ENCODE results near the gene ERICH2. TPM values are rescaled to one million over a fixed set of nuclear protein-coding genes. Genes with fewer than 3 reads are reported as not detected.
"Not testable (repeated sequence)": the region's sequence is repeated elsewhere in the genome, so short reads cannot be mapped to it uniquely, and the experiment has no call there.

Gene ERICH2
- total RNA-seq, 1 donor: not detected

DNA sequence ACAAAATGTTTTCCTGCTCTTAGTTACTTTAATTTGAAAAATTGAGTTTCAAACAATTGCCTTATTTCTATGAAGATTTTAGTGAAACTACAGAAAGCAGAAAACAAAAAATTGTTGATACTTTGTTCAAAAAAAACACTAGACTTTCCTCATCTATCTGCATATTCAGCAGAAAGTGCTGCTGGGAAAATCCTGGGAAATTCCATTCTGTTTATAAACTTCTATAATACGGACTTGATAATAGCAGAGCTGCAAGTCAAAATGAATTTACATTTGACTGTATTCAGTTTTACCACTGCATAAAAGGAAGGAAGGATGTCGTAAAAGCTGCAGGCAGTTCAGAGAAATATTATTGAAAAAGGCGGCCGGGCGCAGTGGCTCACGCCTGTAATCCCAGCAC lies 24.9 kb upstream of the ERICH2 start:
- Histone ChIP-seq H3K4me3 (ENCODE audit: insufficient read depth, low read length) (no peak overlapping the region), H3K4me1 (ENCODE audit: insufficient read depth, low read length) (no peaks in the 10 kb centered on the region), H3K9me3 (ENCODE audit: low read depth, low read length) (no peaks in the 10 kb centered on the region), H3K79me2 (ENCODE audit: insufficient read depth, low read length) (no peaks in the 10 kb centered on the region), H3K4me2 (ENCODE audit: insufficient read depth, low read length) (no peak overlapping the region), H2AFZ (ENCODE audit: low read length) (no peak overlapping the region), H4K20me1 (ENCODE audit: insufficient read depth, low read length) (no peaks in the 10 kb centered on the region), H3K27ac (ENCODE audit: low read depth, low read length) (no peak overlapping the region), H3K27me3 (ENCODE audit: insufficient read depth, low read length) (peaks cover 3% of the 10 kb centered on the region), H3K36me3 (ENCODE audit: insufficient read depth, low read length) (no peaks in the 10 kb centered on the region)
- DNase-seq (ENCODE audit: insufficient read length, low spot score, missing footprints): no peak
- TF ChIP-seq, protein P1, sequence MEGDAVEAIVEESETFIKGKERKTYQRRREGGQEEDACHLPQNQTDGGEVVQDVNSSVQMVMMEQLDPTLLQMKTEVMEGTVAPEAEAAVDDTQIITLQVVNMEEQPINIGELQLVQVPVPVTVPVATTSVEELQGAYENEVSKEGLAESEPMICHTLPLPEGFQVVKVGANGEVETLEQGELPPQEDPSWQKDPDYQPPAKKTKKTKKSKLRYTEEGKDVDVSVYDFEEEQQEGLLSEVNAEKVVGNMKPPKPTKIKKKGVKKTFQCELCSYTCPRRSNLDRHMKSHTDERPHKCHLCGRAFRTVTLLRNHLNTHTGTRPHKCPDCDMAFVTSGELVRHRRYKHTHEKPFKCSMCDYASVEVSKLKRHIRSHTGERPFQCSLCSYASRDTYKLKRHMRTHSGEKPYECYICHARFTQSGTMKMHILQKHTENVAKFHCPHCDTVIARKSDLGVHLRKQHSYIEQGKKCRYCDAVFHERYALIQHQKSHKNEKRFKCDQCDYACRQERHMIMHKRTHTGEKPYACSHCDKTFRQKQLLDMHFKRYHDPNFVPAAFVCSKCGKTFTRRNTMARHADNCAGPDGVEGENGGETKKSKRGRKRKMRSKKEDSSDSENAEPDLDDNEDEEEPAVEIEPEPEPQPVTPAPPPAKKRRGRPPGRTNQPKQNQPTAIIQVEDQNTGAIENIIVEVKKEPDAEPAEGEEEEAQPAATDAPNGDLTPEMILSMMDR (IDR thresholded peaks at IDR 0.05; ENCODE audit: extremely low read depth, low read depth, low read length): no peak

DNA sequence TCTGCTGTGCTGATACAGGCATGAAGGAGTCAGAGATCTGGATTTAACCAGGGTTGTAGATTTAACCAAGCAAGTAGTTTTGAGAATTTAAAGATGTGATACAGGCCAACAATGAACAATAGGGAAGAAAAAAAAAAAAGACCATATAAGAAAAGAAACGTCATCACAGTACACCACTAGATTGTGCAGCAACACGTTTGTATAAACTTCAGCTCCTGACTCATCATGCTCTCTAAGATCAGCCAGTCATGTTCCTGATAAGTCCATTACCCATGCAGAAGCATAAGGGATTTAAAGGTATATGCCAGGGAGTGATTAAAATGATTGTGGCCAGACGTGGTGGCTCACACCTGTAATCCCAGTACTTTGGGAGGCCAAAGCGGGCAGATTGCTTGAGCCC lies 22.3 kb upstream of the ERICH2 start:
- no peak for DNase-seq (ENCODE audit: insufficient read length, low spot score, missing footprints)
- TF ChIP-seq, protein P1 (IDR thresholded peaks at IDR 0.05; ENCODE audit: extremely low read depth, low read depth, low read length): no peak
- no peaks in the 10 kb centered on the region for H3K4me1 ChIP-seq (ENCODE audit: insufficient read depth, low read length)
- H3K79me2 ChIP-seq (ENCODE audit: insufficient read depth, low read length): no peaks in the 10 kb centered on the region
- no peaks in the 10 kb centered on the region for H3K36me3 ChIP-seq (ENCODE audit: insufficient read depth, low read length)
- peaks cover 3% of the 10 kb centered on the region for H3K27me3 ChIP-seq (ENCODE audit: insufficient read depth, low read length)
- no peaks in the 10 kb centered on the region for H3K9me3 ChIP-seq (ENCODE audit: low read depth, low read length)
- no peak overlapping the region for H3K4me3 ChIP-seq (ENCODE audit: insufficient read depth, low read length)
- H2AFZ ChIP-seq (ENCODE audit: low read length): no peak overlapping the region
- H4K20me1 ChIP-seq (ENCODE audit: insufficient read depth, low read length): no peaks in the 10 kb centered on the region
- H3K27ac ChIP-seq (ENCODE audit: low read depth, low read length): no peak overlapping the region
- peak overlapping the region; percentile 22 for H3K4me2 ChIP-seq (ENCODE audit: insufficient read depth, low read length)

DNA sequence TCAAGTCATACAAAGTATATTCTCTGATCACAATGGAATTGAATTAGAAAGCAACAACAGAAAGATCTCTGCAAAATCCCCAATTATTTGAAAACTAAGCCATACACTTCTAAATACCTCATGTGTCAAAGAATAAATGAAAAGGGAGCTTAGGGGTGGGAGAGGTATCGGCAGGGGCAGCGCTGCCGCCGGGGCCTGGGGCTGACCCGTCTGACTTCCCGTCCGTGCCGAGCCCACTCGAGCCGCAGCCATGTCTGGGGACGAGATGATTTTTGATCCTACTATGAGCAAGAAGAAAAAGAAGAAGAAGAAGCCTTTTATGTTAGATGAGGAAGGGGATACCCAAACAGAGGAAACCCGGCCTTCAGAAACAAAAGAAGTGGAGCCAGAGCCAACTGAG lies 18.6 kb upstream of the ERICH2 start:
- not testable (repeated sequence) for DNase-seq (ENCODE audit: insufficient read length, low spot score, missing footprints); H3K4me1 ChIP-seq (ENCODE audit: insufficient read depth, low read length); H2AFZ ChIP-seq (ENCODE audit: low read length); H3K9me3 ChIP-seq (ENCODE audit: low read depth, low read length); H3K79me2 ChIP-seq (ENCODE audit: insufficient read depth, low read length); H3K27me3 ChIP-seq (ENCODE audit: insufficient read depth, low read length); H3K4me2 ChIP-seq (ENCODE audit: insufficient read depth, low read length); H3K36me3 ChIP-seq (ENCODE audit: insufficient read depth, low read length); H4K20me1 ChIP-seq (ENCODE audit: insufficient read depth, low read length); H3K27ac ChIP-seq (ENCODE audit: low read depth, low read length); H3K4me3 ChIP-seq (ENCODE audit: insufficient read depth, low read length)

DNA sequence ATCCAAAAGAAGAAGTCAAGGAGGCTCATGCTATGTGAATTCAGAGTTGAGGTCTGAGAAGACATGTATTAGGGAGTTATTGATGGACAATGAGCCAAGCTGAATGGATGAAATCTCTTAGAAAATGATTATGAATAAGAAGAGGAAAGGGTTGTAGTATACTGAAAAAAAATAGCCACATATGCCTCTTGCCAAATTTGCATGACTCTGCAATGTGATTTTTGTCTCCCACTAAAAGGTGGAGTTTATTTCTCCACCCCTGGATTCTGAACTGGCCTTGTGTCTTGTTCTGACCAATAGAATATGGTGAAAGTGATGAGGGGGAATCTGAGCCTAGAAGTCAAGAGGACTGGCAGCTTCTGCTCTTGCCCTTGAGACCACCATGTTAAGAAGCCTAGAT lies 8.6 kb upstream of the ERICH2 start:
- TF ChIP-seq, protein P1 (IDR thresholded peaks at IDR 0.05; ENCODE audit: extremely low read depth, low read depth, low read length): no peak
- Histone ChIP-seq H3K79me2 (ENCODE audit: insufficient read depth, low read length) (no peaks in the 10 kb centered on the region), H3K27me3 (ENCODE audit: insufficient read depth, low read length) (no peaks in the 10 kb centered on the region), H2AFZ (ENCODE audit: low read length) (no peak overlapping the region), H3K27ac (ENCODE audit: low read depth, low read length) (no peak overlapping the region), H4K20me1 (ENCODE audit: insufficient read depth, low read length) (no peaks in the 10 kb centered on the region), H3K9me3 (ENCODE audit: low read depth, low read length) (no peaks in the 10 kb centered on the region), H3K4me1 (ENCODE audit: insufficient read depth, low read length) (no peaks in the 10 kb centered on the region), H3K4me2 (ENCODE audit: insufficient read depth, low read length) (no peak overlapping the region), H3K36me3 (ENCODE audit: insufficient read depth, low read length) (no peaks in the 10 kb centered on the region), H3K4me3 (ENCODE audit: insufficient read depth, low read length) (no peak overlapping the region)
- DNase-seq (ENCODE audit: insufficient read length, low spot score, missing footprints): no peak

Data from osteoblast (primary cell).